K562 treated with DMSO at 1 percent for 12 hours (cell line): ENCODE results near the gene STAP2. TPM values are rescaled to one million over a fixed set of nuclear protein-coding genes. Genes with fewer than 3 reads are reported as not detected.

Source experiments
- total RNA-seq: library from RNA; unstranded; fragments of 300-600 nt; gene quantifications from 2 replicates; pipeline ENCODE4 v1.2.3, GENCODE V29; 2022; ENCODE audit not compliant: insufficient read depth

STAP2 gene, protein sequence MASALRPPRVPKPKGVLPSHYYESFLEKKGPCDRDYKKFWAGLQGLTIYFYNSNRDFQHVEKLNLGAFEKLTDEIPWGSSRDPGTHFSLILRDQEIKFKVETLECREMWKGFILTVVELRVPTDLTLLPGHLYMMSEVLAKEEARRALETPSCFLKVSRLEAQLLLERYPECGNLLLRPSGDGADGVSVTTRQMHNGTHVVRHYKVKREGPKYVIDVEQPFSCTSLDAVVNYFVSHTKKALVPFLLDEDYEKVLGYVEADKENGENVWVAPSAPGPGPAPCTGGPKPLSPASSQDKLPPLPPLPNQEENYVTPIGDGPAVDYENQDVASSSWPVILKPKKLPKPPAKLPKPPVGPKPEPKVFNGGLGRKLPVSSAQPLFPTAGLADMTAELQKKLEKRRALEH
- 1.5 and 5.0 TPM in 2 replicates for total RNA-seq

DNA sequence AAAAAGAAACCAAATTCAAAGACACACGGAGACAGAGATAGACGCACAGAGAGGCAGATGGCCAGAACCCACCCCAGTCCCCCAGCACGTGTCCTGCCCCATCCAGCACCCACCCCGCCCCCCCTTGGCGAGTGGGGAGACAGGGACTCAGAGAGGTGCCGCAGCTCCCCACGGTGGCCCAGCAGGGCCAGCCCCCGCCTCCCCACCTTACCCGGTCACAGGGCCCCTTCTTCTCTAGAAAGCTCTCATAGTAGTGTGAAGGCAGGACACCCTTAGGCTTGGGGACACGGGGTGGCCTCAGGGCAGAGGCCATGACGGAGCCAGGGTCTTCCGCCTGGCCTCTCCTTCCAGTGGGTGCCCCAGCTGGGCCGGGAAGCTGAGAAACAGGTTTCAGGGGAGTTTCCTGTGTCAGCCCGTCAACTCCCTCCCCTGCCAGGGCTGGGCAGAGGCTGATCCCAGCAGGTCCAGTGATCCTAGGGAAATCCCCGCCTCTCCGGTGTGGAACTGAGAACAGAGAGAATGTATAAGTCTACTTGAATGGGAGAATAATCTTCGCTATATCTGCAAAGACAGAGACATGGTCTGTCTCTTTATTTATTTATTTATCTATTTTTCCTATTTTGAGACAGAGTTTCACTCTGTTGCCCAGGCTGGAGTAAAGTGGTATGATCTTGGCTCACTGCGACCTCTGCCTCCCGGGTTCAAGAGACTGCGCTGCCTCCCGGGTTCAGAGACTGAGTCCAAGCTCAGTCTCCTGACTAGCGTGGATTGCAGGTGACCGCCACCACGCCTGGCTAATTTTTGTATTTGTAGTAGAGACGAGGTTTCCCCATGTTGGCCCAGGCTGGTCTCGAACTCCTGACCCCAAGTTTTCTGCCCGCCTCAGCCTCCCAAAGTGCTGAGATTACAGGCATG lies at the start of gene STAP2:
TSS of gene STAP2 (minus strand) at position 387 of the 915 bp plus-strand sequence. CDS start at position 313, 74 bp downstream.

DNA sequence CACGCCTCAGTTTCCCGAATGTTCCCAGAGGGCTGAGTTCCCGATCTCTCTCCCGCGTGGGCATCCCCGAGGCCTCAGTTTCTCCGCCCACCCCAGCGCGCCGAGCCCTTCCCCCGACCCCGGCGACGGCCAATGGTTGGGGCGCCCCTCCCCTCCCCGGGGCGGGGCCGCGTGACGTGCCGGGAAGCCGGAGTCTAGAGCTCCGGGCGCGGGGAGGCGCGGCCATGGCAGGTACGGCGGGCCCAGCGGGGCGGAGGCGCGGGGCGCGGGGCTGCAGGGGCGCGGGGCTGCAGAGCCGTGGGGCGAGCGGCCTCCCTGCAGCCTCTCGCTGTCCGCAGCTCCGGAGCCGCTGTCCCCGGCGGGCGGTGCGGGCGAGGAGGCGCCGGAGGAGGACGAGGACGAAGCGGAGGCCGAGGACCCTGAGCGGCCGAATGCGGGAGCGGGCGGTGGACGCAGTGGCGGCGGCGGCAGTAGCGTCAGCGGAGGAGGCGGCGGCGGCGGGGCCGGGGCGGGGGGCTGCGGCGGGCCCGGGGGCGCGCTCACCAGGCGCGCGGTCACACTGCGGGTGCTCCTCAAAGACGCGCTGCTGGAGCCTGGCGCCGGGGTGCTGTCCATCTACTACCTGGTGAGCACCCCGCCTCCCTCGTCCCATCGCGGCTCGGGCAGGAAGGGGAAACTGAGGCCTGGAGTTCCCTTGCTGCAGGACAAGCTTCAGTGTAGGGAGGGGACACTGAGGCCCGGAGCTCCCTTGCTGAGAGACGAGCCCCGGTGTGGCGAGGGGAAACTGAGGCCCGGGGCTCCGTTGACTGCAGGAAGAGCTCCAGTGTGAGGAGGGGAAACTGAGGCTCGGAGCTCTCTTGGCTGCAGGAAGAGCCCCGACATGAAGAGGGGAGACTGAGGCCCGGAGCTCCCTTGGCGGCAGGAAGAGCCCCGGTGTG lies 5.0 kb upstream of the STAP2 start, which contains the start of gene MPND:
TSS of gene MPND (plus strand) at position 193 of the 938 bp plus-strand sequence. CDS start at position 225, 32 bp downstream.

DNA sequence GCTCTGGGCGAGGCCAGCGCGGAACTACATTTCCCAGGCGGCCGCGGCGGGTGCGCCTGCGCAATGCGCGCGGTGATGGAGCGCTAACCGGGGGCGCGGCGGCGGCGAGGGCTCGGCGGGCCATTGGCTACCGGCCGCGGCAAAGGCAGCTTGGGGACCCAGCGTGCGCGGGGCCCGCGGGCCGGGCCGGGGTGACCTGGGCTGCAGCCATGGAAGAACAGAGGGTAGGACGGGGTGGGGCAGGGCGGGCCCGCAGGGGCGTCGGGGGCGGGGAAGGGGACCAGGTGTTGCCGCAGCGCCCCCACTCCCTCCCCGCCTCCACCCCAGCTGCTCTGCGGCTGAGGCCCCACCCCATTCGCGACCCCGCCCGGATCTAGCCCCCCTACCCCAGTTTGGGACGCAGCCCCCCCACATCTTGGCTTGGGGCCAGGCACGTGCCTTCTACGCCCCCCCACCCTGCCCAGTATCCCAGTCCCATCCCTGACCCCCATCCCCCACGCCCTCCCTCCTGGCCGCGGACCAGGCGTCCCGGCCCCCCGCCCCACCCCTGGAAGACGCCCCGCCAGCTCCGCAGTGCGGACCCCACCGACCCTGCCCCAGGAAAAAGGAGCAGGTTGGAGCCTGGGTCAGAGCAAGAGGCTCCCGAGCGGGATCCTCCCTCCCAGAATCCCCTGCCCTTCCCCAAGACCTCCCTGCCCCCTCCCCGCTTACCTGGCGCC lies 33.9 kb downstream of the STAP2 start, which contains the start of gene FSD1:
TSS of gene FSD1 (plus strand) at position 61 of the 719 bp plus-strand sequence. CDS start at position 210, 149 bp downstream.

DNA sequence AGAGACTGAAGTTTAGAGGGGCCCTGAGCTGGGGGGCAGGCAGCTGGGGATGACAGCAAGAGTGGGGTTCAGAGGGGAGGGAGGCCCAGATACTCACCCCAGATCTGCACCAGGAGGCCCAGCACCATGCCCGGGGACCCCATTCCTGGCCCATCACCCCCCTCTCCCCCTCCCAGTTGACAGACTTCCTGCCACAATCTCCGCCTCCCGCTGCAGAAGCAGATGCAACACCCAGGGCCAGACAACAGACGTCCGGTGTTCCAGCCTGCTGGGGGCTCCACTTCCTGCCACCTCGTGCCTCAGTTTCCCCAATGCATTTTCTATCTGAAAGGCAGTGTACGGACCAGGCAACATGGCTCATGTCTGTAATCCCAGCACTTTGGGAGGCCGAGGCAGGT lies 36.4 kb downstream of the STAP2 start, which contains the start of gene TMIGD2:
TSS of gene TMIGD2 (minus strand) at position 147 of the 398 bp plus-strand sequence. CDS start at position 143, 4 bp downstream.

DNA sequence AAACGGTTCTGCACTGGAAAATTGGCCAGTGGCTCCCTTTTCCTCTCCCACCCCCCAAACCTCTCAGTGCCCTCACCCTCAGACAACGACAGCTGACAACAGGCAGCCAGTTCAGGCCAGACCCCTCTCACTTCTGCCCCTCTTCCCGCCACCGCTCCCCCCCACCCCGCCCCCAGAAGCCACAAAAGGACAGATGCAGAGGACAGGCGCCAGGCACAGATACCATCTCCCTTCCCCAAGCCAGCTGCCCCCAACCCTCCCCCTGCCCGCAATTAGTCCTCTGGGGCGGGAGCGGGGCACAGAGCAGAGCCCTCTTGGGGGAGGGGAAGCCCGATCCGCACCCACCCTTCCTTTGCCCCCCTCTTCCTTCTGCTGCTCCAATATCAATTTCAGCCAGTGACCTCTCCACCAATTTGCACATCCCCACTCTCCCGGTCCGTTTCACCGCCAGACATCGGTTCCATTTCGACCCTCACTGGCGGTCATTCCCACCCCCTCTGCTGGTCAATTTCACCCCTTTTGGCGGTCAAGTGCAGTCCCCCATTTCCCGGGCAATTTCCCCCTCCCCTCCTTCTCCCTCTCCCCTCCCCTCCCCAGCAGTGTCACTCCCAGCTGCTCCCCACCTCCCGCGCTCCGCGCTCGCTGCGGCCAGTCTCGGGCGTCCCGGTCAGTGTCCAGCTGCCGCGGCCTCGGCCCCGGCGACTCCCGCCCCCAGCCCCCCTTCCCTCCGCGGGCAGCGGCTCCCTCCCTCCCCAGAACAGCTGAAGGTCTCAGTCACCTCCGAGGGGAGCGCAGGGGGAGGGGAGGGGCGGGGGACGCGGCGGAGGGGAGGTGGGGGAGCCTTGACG lies 60.0 kb downstream of the STAP2 start, which contains the start of gene SHD:
TSS of gene SHD (plus strand) at position 848 of the 848 bp plus-strand sequence. CDS start 798 bp downstream, outside the sequence.

Other genes with a start within 250 kb of the STAP2 start
- gene MAP2K2, start 214.7 kb downstream of the STAP2 start, total RNA-seq: 302 and 352 TPM in 2 replicates
- gene CREB3L3, start 185.2 kb downstream of the STAP2 start, total RNA-seq: not detected in 2 replicates
- 38.9 and 39.4 TPM in 2 replicates for gene SIRT6, start 156.3 kb downstream of the STAP2 start, total RNA-seq
- gene ANKRD24, start 156.1 kb downstream of the STAP2 start, total RNA-seq: 0.44 TPM in 1 of 2 replicates, not detected in the other
- 2.0 TPM in 1 of 2 replicates, not detected in the other for gene EBI3, start 109.3 kb downstream of the STAP2 start, total RNA-seq
- gene YJU2, start 91.7 kb downstream of the STAP2 start, total RNA-seq: 22.4 and 26.2 TPM in 2 replicates
- gene SHD, start 59.6 kb downstream of the STAP2 start, total RNA-seq: not detected in 2 replicates
- gene TMIGD2, start 36.4 kb downstream of the STAP2 start, total RNA-seq: not detected in 2 replicates
- gene FSD1, start 34.2 kb downstream of the STAP2 start, total RNA-seq: not detected in 2 replicates
- gene MPND, start 4.7 kb upstream of the STAP2 start, total RNA-seq: 11.5 and 12.9 TPM in 2 replicates
- gene SH3GL1, start 61.7 kb upstream of the STAP2 start, total RNA-seq: 78.4 and 89.0 TPM in 2 replicates
- 46.1 and 85.8 TPM in 2 replicates for gene CHAF1A, start 63.8 kb upstream of the STAP2 start, total RNA-seq
- gene UBXN6, start 119.0 kb upstream of the STAP2 start, total RNA-seq: 126 and 174 TPM in 2 replicates
- 47.7 and 49.5 TPM in 2 replicates for gene HDGFL2, start 133.5 kb upstream of the STAP2 start, total RNA-seq
- gene PLIN4, start 179.7 kb upstream of the STAP2 start, total RNA-seq: 0.15 and 0.23 TPM in 2 replicates
- 0.28 and 1.3 TPM in 2 replicates for gene PLIN5, start 196.4 kb upstream of the STAP2 start, total RNA-seq
- 20.9 and 22.2 TPM in 2 replicates for gene LRG1, start 201.2 kb upstream of the STAP2 start, total RNA-seq
- 3.0 TPM in 2 replicates for gene SEMA6B, start 220.9 kb upstream of the STAP2 start, total RNA-seq